Left lung (tissue), 10 donors: ENCODE results near the gene QRICH1. TPM values are rescaled to one million over a fixed set of nuclear protein-coding genes. Genes with fewer than 3 reads are reported as not detected.
A peak's percentile ranks its signal among the peaks of the same experiment; 100 is the strongest.

ENCODE experiments used
- ATAC-seq: fragments of 200-7000 bp; cut with Tn5 transposase; one replicate; pipeline ENCODE4 v1.9.1; 2020; ENCODE audit warnings: moderate library complexity
- DNase-seq, 4 donors: peaks; one replicate each; pipeline ENCODE4 v3.0.0-alpha.2; 2013 to 2020
- H3K27ac ChIP-seq, 2 donors: fragments of 200-600 bp; sonication (generic) in 1 of 2; one replicate each; pipeline versions ENCODE4 v1.5.0 to v1.8.0; 2020 to 2021
- H3K27me3 ChIP-seq, 2 donors: fragments of 200-600 bp; sonication (generic) in 1 of 2; one replicate each; pipeline versions ENCODE4 v1.5.0 to v1.8.0; 2020 to 2021
- H3K36me3 ChIP-seq, 2 donors: fragments of 200-600 bp; sonication (generic) in 1 of 2; one replicate each; pipeline versions ENCODE4 v1.5.0 to v1.8.0; 2020 to 2021
- H3K4me1 ChIP-seq, 2 donors: fragments of 200-600 bp; one replicate each; pipeline ENCODE4 v1.8.0; 2021
- H3K4me3 ChIP-seq, 2 donors: fragments of 200-600 bp; sonication (generic) in 1 of 2; one replicate each; pipeline versions ENCODE4 v1.5.0 to v1.8.0; 2020 to 2021; ENCODE audit warnings: mild to moderate bottlenecking in 1 of 2
- H3K9me3 ChIP-seq, 2 donors: fragments of 200-600 bp; sonication (generic) in 1 of 2; one replicate each; pipeline versions ENCODE4 v1.5.0 to v1.8.0; 2020 to 2021
- CTCF ChIP-seq, 2 donors: fragments of 200-600 bp; sonication (generic) in 1 of 2; IDR thresholded peaks; one replicate each; pipeline versions ENCODE4 v1.5.0 to v1.8.0; 2021; ENCODE audit warnings: antibody characterized with exemption in 2 of 2
- intact Hi-C, 2 donors: fragments of 100-400 bp; cut with DNase I; formaldehyde crosslinking; loops; one replicate each; pipeline versions ENCODE4 v1.11.2 to v1.14.2; 2022
- polyA plus RNA-seq, 6 donors: library from polyadenylated mRNA; unstranded; fragments of 120-200 nt; gene quantifications; one replicate each; pipeline ENCODE4 v1.2.1, GENCODE V29; 2013; ENCODE audit not compliant: insufficient read length in 6 of 6
- total RNA-seq, 2 donors: library from RNA; stranded (reverse); fragmentation: NEBNext Ultra II Directional; extraction: Animal tissue kit (Norgen Biotek cat#: 25700); gene quantifications; one replicate each; pipeline ENCODE4 v1.2.1, GENCODE V29; 2021
- donor health status: DM: no; HTN: yes; CAD: no.
- donor health status: DM: no; HTN: no; CAD: no.

QRICH1 gene
- total and polyA plus RNA-seq, 8 donors: 71.6 to 85.8 (median 77.6) TPM

GRCh38 chr3:49021813-49022687, 71.8 kb downstream of the QRICH1 start, which contains the start of gene NDUFAF3:
TSS of gene NDUFAF3 (plus strand) at chr3:49022121. CDS start at chr3:49022145, 24 bp downstream.
- H3K27ac ChIP-seq: peak within 1 kb of the TSS; percentile 100
- peaks cover 0 to 39% of the 10 kb centered on the region in 2 donors for H3K36me3 ChIP-seq
- peaks cover 32 to 70% of the 10 kb centered on the region in 2 donors for H3K4me1 ChIP-seq
- no peaks in the 10 kb centered on the region for H3K9me3 ChIP-seq
- no peaks in the 10 kb centered on the region for H3K27me3 ChIP-seq
- intact Hi-C loops: no loop called here
- peak within 1 kb of the TSS; percentile 91 to 99 for H3K4me3 ChIP-seq
- peak; percentile 91 to 99 (median 94) for DNase-seq
- ATAC-seq: peak; percentile 85
- peak; percentile 94 to 99 for TF ChIP-seq CTCF (IDR thresholded peaks at IDR 0.05)

GRCh38 chr3:49021213-49021812, 72.6 kb downstream of the QRICH1 start:
- ATAC-seq: peak; percentile 89
- DNase-seq: peak; percentile 97 to 99 (median 99)
- Histone ChIP-seq H3K9me3 (no peaks in the 10 kb centered on the region), H3K27me3 (no peaks in the 10 kb centered on the region), H3K27ac (peak overlapping the region; percentile 100), H3K36me3 (peaks cover 0 to 40% of the 10 kb centered on the region in 2 donors), H3K4me1 (peaks cover 32 to 72% of the 10 kb centered on the region in 2 donors), H3K4me3 (peak overlapping the region; percentile 91 to 99)
- intact Hi-C loops: no loop called here
- TF ChIP-seq CTCF (IDR thresholded peaks at IDR 0.05): no peak

GRCh38 chr3:49020330-49021212, 73.3 kb downstream of the QRICH1 start:
- Histone ChIP-seq H3K4me3 (peak overlapping the region; percentile 91 to 99), H3K36me3 (peaks cover 0 to 40% of the 10 kb centered on the region in 2 donors), H3K4me1 (peaks cover 32 to 65% of the 10 kb centered on the region in 2 donors), H3K9me3 (no peaks in the 10 kb centered on the region), H3K27ac (peak overlapping the region; percentile 100), H3K27me3 (no peaks in the 10 kb centered on the region)
- TF ChIP-seq CTCF (IDR thresholded peaks at IDR 0.05): no peak
- DNase-seq (peak in 3 of 4 donors; percentile 19 to 95 (median 76)), ATAC-seq (peak; percentile 11)
- intact Hi-C loops: no loop called here

- peak overlapping the region; percentile 100 for H3K27ac ChIP-seq
- no peak for TF ChIP-seq CTCF (IDR thresholded peaks at IDR 0.05)
- peaks cover 32 to 60% of the 10 kb centered on the region in 2 donors for H3K4me1 ChIP-seq
- DNase-seq (no peak), ATAC-seq (no peak)
- intact Hi-C loops: no loop called here
- H3K36me3 ChIP-seq: peaks cover 0 to 40% of the 10 kb centered on the region in 2 donors
- no peaks in the 10 kb centered on the region for H3K9me3 ChIP-seq
- H3K4me3 ChIP-seq: peak overlapping the region; percentile 91 to 99
- no peaks in the 10 kb centered on the region for H3K27me3 ChIP-seq
Observed at GRCh38 chr3:49019941-49020329, 73.9 kb downstream of the QRICH1 start.
